ENCODE results near the gene POLE2.
"Not testable (repeated sequence)": the region's sequence is repeated elsewhere in the genome, so short reads cannot be mapped to it uniquely, and the experiment has no call there.

The POLE2 gene

GRCh38 chr14:49687942-49688700, at the start of gene POLE2:
TSS of gene POLE2 (minus strand) at chr14:49688214. CDS start at chr14:49688203, 11 bp downstream.
- peak within 1 kb of the TSS; percentile 95 for H3K4me3 ChIP-seq (replicated peaks; ENCODE audit: low read depth, low read length)
- peak; percentile 90 for DNase-seq (ENCODE audit: extremely low read depth, insufficient read length)
- no peaks in the 10 kb centered on the region for H3K36me3 ChIP-seq (ENCODE audit: control insufficient read depth, insufficient read depth, low read length)
- TF ChIP-seq CTCF (IDR thresholded peaks at IDR 0.05; ENCODE audit: insufficient read depth, low read length, poor library complexity, severe bottlenecking) = no peak
- H3K27me3 ChIP-seq (replicated peaks; ENCODE audit: control insufficient read depth, insufficient read depth, low read length) = no peaks in the 10 kb centered on the region

GRCh38 chr14:49735669-49736068, 47.7 kb upstream of the POLE2 start:
- H3K36me3 ChIP-seq (ENCODE audit: control insufficient read depth, insufficient read depth, low read length); H3K27me3 ChIP-seq (replicated peaks; ENCODE audit: control insufficient read depth, insufficient read depth, low read length); DNase-seq (ENCODE audit: extremely low read depth, insufficient read length); H3K4me3 ChIP-seq (replicated peaks; ENCODE audit: low read depth, low read length): not testable (repeated sequence)

GRCh38 chr14:49733836-49734235, 45.8 kb upstream of the POLE2 start:
- DNase-seq (ENCODE audit: extremely low read depth, insufficient read length) = no peak
- no peak for TF ChIP-seq CTCF (IDR thresholded peaks at IDR 0.05; ENCODE audit: insufficient read depth, low read length, poor library complexity, severe bottlenecking)
- no peaks in the 10 kb centered on the region for H3K27me3 ChIP-seq (replicated peaks; ENCODE audit: control insufficient read depth, insufficient read depth, low read length)

GRCh38 chr14:49732896-49733295, 44.9 kb upstream of the POLE2 start:
- Histone ChIP-seq H3K36me3 (ENCODE audit: control insufficient read depth, insufficient read depth, low read length) (no peaks in the 10 kb centered on the region), H3K4me3 (replicated peaks; ENCODE audit: low read depth, low read length) (no peak overlapping the region), H3K27me3 (replicated peaks; ENCODE audit: control insufficient read depth, insufficient read depth, low read length) (no peaks in the 10 kb centered on the region)
- DNase-seq (ENCODE audit: extremely low read depth, insufficient read length) = no peak
- no peak for TF ChIP-seq CTCF (IDR thresholded peaks at IDR 0.05; ENCODE audit: insufficient read depth, low read length, poor library complexity, severe bottlenecking)

More at GRCh38 chr14:49733836-49734235, 45.8 kb upstream of the POLE2 start:
- Histone ChIP-seq H3K36me3 (ENCODE audit: control insufficient read depth, insufficient read depth, low read length) (no peaks in the 10 kb centered on the region), H3K4me3 (replicated peaks; ENCODE audit: low read depth, low read length) (no peak overlapping the region)

- DNase-seq (ENCODE audit: extremely low read depth, insufficient read length) = no peak
- Histone ChIP-seq H3K4me3 (replicated peaks; ENCODE audit: low read depth, low read length) (no peak overlapping the region), H3K36me3 (ENCODE audit: control insufficient read depth, insufficient read depth, low read length) (no peaks in the 10 kb centered on the region), H3K27me3 (replicated peaks; ENCODE audit: control insufficient read depth, insufficient read depth, low read length) (no peaks in the 10 kb centered on the region)
- no peak for TF ChIP-seq CTCF (IDR thresholded peaks at IDR 0.05; ENCODE audit: insufficient read depth, low read length, poor library complexity, severe bottlenecking)
Measured at GRCh38 chr14:49727171-49727570, 39.2 kb upstream of the POLE2 start.

GRCh38 chr14:49721733-49722435, 33.9 kb upstream of the POLE2 start:
- H3K4me3 ChIP-seq (replicated peaks; ENCODE audit: low read depth, low read length); DNase-seq (ENCODE audit: extremely low read depth, insufficient read length); H3K27me3 ChIP-seq (replicated peaks; ENCODE audit: control insufficient read depth, insufficient read depth, low read length); H3K36me3 ChIP-seq (ENCODE audit: control insufficient read depth, insufficient read depth, low read length): not testable (repeated sequence)
